PC-3 (cell line): Measurements from ENCODE around the gene ADCY9. TPM values are rescaled to one million over a fixed set of nuclear protein-coding genes. Genes with fewer than 3 reads are reported as not detected.

Source experiments
- ATAC-seq: fragments of 200-7000 bp; cut with Tn5 transposase; 2 replicates; pipeline ENCODE4 v1.9.1; 2020; ENCODE audit warnings: mild to moderate bottlenecking, moderate library complexity
- BruUV-seq: library from RNA; stranded (reverse); fragments of 400-500 nt; replicated peaks from 2 replicates; lab custom pipeline; 2021; lab: Mats Ljungman, UMichigan
- CTCF ChIA-PET: fragments of 300-600 bp; sonication (Branson Sonifier 250); formaldehyde crosslinking; loops from one replicate; lab custom pipeline; 2022; ENCODE audit warnings: antibody characterized with exemption; lab: Charles Lee
- POLR2A ChIA-PET: fragments of 300-600 bp; sonication (Branson Sonifier 250); formaldehyde crosslinking; loops from one replicate; lab custom pipeline; 2022; ENCODE audit warnings: antibody characterized with exemption; ENCODE audit not compliant: unreplicated experiment; lab: Charles Lee
- DNase-seq: peaks from one replicate; pipeline ENCODE4 v3.0.0-alpha.2; 2015
- H2AFZ ChIP-seq: fragments of 300-600 bp; sonication (generic); 2 replicates; pipeline ENCODE4 v1.6.0; 2016; ENCODE audit warnings: antibody characterized with exemption, low read length
- H3F3A ChIP-seq: fragments of 300-600 bp; sonication (generic); one replicate; pipeline ENCODE4 v1.6.0; 2017; ENCODE audit warnings: antibody characterized with exemption, low read length, control low read depth, mild to moderate bottlenecking; ENCODE audit not compliant: unreplicated experiment
- H3K27ac ChIP-seq: fragments of 300-600 bp; sonication (generic); 2 replicates; pipeline ENCODE4 v1.5.1; 2016; ENCODE audit warnings: mild to moderate bottlenecking, low read length
- H3K27me3 ChIP-seq: fragments of 300-600 bp; sonication (generic); 2 replicates; pipeline ENCODE4 v1.6.1; 2016; ENCODE audit warnings: low read length, mixed read lengths
- H3K36me3 ChIP-seq: fragments of 300-600 bp; sonication (generic); 2 replicates; pipeline ENCODE4 v1.6.1; 2016; ENCODE audit warnings: low read depth, mixed run types, low read length, mixed read lengths
- H3K4me1 ChIP-seq: fragments of 300-600 bp; sonication (generic); 2 replicates; pipeline ENCODE4 v1.5.1; 2016; ENCODE audit warnings: low read length; ENCODE audit not compliant: insufficient read depth
- H3K4me2 ChIP-seq: fragments of 300-600 bp; sonication (generic); 2 replicates; pipeline ENCODE4 v1.6.0; 2016; ENCODE audit warnings: low read length
- H3K4me3 ChIP-seq: fragments of 300-600 bp; sonication (generic); 2 replicates; pipeline ENCODE4 v1.5.1; 2016; ENCODE audit warnings: mild to moderate bottlenecking, low read length, mixed read lengths
- H3K79me2 ChIP-seq: fragments of 300-600 bp; sonication (generic); 2 replicates; pipeline ENCODE4 v1.6.1; 2017; ENCODE audit warnings: low read length, mixed read lengths
- H3K9ac ChIP-seq: fragments of 300-600 bp; sonication (generic); 2 replicates; pipeline ENCODE4 v1.6.0; 2016; ENCODE audit warnings: mild to moderate bottlenecking, low read length
- H3K9me2 ChIP-seq: fragments of 300-600 bp; sonication (generic); replicated peaks from 2 replicates; pipeline ENCODE4 v1.6.1; 2016; ENCODE audit warnings: mixed run types, low read length, mixed read lengths
- H3K9me3 ChIP-seq: fragments of 300-600 bp; sonication (generic); 2 replicates; pipeline ENCODE4 v1.6.1; 2016; ENCODE audit warnings: low read length, mixed read lengths
- H4K20me1 ChIP-seq: fragments of 300-600 bp; sonication (generic); 2 replicates; pipeline ENCODE4 v1.6.1; 2016; ENCODE audit warnings: low read length, mixed read lengths
- CTCF ChIP-seq: fragments of 300-600 bp; sonication (generic); conservative IDR thresholded peaks from 2 replicates; pipeline ENCODE4 v1.5.1; 2017; ENCODE audit warnings: antibody characterized with exemption, low read depth, mild to moderate bottlenecking, low read length
- EZH2 ChIP-seq: fragments of 300-600 bp; sonication (generic); IDR thresholded peaks from one replicate; pipeline ENCODE4 v1.6.1; 2017; ENCODE audit warnings: antibody characterized with exemption, mild to moderate bottlenecking, low read length; ENCODE audit not compliant: unreplicated experiment
- EZH2phosphoT487 ChIP-seq: fragments of 300-600 bp; sonication (generic); IDR thresholded peaks from 2 replicates; pipeline ENCODE4 v1.6.1; 2018; ENCODE audit warnings: mild to moderate bottlenecking, antibody characterized with exemption, low read length, borderline replicate concordance
- intact Hi-C: fragments of 100-400 bp; cut with micrococcal nuclease; formaldehyde crosslinking; loops from 2 replicates; pipeline ENCODE4 v1.9.0; 2023
- total RNA-seq: library from RNA; depleted of rRNA; stranded (reverse); fragments of >200 nt; gene quantifications from 2 replicates; pipeline ENCODE4 v1.2.3, GENCODE V29; 2014

The ADCY9 gene
- total RNA-seq, 1 experiment from 2014 or later = 6.2 TPM

- no peaks in the 10 kb centered on the region for H3F3A ChIP-seq
- H4K20me1 ChIP-seq = no peaks in the 10 kb centered on the region
- intact Hi-C loops = no loop called here
- no peaks in the 10 kb centered on the region for H3K27me3 ChIP-seq
- H2AFZ ChIP-seq = no peak overlapping the region
- DNase-seq (peak; percentile 67), ATAC-seq (peak; percentile 69)
- H3K9me3 ChIP-seq = no peaks in the 10 kb centered on the region
- ChIA-PET CTCF (no interaction called here), POLR2A (interaction anchor here (0.6 kb wide), 1 partner anchor 111 kb away, joined by 3 read pairs; no protein-coding TSS in a partner anchor)
- no peaks in the 10 kb centered on the region for H3K9me2 ChIP-seq
- no peak overlapping the region for H3K4me3 ChIP-seq
- no peak overlapping the region for H3K4me2 ChIP-seq
- no peaks in the 10 kb centered on the region for H3K79me2 ChIP-seq
- peaks cover 4% of the 10 kb centered on the region; the same call in 1 of the 2 replicates for H3K4me1 ChIP-seq
- TF ChIP-seq EZH2 = no peak
- no peak for TF ChIP-seq CTCF
- TF ChIP-seq EZH2phosphoT487 = no peak
- H3K36me3 ChIP-seq = no peaks in the 10 kb centered on the region
- no TSS peak for BruUV-seq
- H3K27ac ChIP-seq = no peak overlapping the region
- no peak overlapping the region for H3K9ac ChIP-seq
These were observed 18.4 kb downstream of the ADCY9 start for GRCh38 chr16:4097826-4098240.

GRCh38 chr16:4096509-4096908 is 19.7 kb downstream of the ADCY9 start:
- ATAC-seq = no peak
- no TSS peak for BruUV-seq
- Histone ChIP-seq H3K9ac (no peak overlapping the region), H3K27me3 (no peaks in the 10 kb centered on the region), H4K20me1 (no peaks in the 10 kb centered on the region), H2AFZ (no peak overlapping the region), H3K9me2 (no peaks in the 10 kb centered on the region), H3K4me2 (no peak overlapping the region), H3K9me3 (no peaks in the 10 kb centered on the region), H3K4me3 (no peak overlapping the region), H3K79me2 (no peaks in the 10 kb centered on the region), H3K4me1 (peaks cover 4% of the 10 kb centered on the region; the same call in 1 of the 2 replicates), H3K27ac (no peak overlapping the region), H3K36me3 (no peaks in the 10 kb centered on the region), H3F3A (no peaks in the 10 kb centered on the region)
- ChIA-PET POLR2A (no interaction called here), CTCF (no interaction called here)
- DNase-seq = no peak
- TF ChIP-seq EZH2 (no peak), CTCF (no peak), EZH2phosphoT487 (no peak)
- intact Hi-C loops = no loop called here

- no peak overlapping the region for H3K4me2 ChIP-seq
- H3K36me3 ChIP-seq = no peaks in the 10 kb centered on the region
- no peak for DNase-seq
- peaks cover 4% of the 10 kb centered on the region; the same call in 1 of the 2 replicates for H3K4me1 ChIP-seq
- TF ChIP-seq EZH2 = no peak
- no peak for TF ChIP-seq EZH2phosphoT487
- TF ChIP-seq CTCF = no peak
- ChIA-PET CTCF (interaction anchor here (0.9 kb wide), 1 partner anchor 140 kb away, joined by 3 read pairs; no protein-coding TSS in a partner anchor), POLR2A (no interaction called here)
- no peaks in the 10 kb centered on the region for H3K79me2 ChIP-seq
- H3K9me3 ChIP-seq = no peaks in the 10 kb centered on the region
- H3K9me2 ChIP-seq = no peaks in the 10 kb centered on the region
- H2AFZ ChIP-seq = no peak overlapping the region
- H3K4me3 ChIP-seq = no peak overlapping the region
- intact Hi-C loops = no loop called here
- H3K27me3 ChIP-seq = no peaks in the 10 kb centered on the region
- no peaks in the 10 kb centered on the region for H4K20me1 ChIP-seq
- no peak overlapping the region for H3K9ac ChIP-seq
- no peaks in the 10 kb centered on the region for H3F3A ChIP-seq
- no peak overlapping the region for H3K27ac ChIP-seq
- no peak for ATAC-seq
- BruUV-seq = no TSS peak
These were observed 22.0 kb downstream of the ADCY9 start for GRCh38 chr16:4094127-4094773.
